GM19351 (cell line): ENCODE data around the gene DYTN.

Experiments used
- ATAC-seq: cut with Tn5 transposase; IDR thresholded peaks from one replicate; pipeline ENCODE4 v1.9.1; 2021; ENCODE audit warnings: mild to moderate bottlenecking, moderate library complexity; ENCODE audit not compliant: unreplicated experiment

DYTN gene

GRCh38 chr2:206615417-206616089 is 102.6 kb downstream of the DYTN start:
- ATAC-seq, result no peak

GRCh38 chr2:206614811-206615210 is 103.4 kb downstream of the DYTN start:
- no peak for ATAC-seq

GRCh38 chr2:206611736-206612135 is 106.5 kb downstream of the DYTN start:
- no peak for ATAC-seq

- ATAC-seq, result no peak
Observed at GRCh38 chr2:206611191-206611590, 107.0 kb downstream of the DYTN start.

- ATAC-seq, result no peak
Observed at GRCh38 chr2:206610451-206610850, 107.7 kb downstream of the DYTN start.

- no peak for ATAC-seq
Observed at GRCh38 chr2:206603243-206603642, 115.0 kb downstream of the DYTN start.
